ENCODE results near the gene HAGH.

DNA sequence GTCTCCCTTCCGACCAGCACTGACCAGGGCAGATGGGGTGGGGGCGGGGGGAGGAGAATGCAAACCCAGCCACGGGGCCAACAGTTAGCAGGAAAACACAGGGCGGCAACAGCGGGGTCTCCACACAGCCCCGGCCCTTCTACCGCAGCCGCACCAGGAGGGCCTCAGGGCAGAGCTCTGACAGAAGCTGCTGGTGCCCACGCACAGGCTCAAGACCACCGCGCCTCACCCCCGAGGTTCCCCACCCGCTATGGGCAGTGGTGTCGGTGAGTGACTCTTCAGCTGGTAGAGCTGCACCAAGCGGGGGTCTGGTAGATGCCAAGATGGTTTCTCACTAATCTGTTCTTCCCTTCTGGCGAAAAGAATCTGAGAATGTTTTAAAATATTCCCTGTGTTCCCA lies 16.1 kb downstream of the HAGH start:
- TF ChIP-seq POLR2A (IDR thresholded peaks at IDR 0.05), result no peak
- TF ChIP-seq, protein P1, sequence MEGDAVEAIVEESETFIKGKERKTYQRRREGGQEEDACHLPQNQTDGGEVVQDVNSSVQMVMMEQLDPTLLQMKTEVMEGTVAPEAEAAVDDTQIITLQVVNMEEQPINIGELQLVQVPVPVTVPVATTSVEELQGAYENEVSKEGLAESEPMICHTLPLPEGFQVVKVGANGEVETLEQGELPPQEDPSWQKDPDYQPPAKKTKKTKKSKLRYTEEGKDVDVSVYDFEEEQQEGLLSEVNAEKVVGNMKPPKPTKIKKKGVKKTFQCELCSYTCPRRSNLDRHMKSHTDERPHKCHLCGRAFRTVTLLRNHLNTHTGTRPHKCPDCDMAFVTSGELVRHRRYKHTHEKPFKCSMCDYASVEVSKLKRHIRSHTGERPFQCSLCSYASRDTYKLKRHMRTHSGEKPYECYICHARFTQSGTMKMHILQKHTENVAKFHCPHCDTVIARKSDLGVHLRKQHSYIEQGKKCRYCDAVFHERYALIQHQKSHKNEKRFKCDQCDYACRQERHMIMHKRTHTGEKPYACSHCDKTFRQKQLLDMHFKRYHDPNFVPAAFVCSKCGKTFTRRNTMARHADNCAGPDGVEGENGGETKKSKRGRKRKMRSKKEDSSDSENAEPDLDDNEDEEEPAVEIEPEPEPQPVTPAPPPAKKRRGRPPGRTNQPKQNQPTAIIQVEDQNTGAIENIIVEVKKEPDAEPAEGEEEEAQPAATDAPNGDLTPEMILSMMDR (IDR thresholded peaks at IDR 0.05), result no peak
- no peak for TF ChIP-seq POLR2AphosphoS5 (IDR thresholded peaks at IDR 0.05)
